ENCODE data around the gene ZBTB44.
"Not testable (repeated sequence)": the region's sequence is repeated elsewhere in the genome, so short reads cannot be mapped to it uniquely, and the experiment has no call there.

ZBTB44 gene

GRCh38 chr11:130260080-130260627 is 54.6 kb downstream of the ZBTB44 start:
- Histone ChIP-seq H4K5ac (ENCODE audit: low read length) (no peak overlapping the region), H3K79me2 (ENCODE audit: control insufficient read depth, insufficient read depth, low read length) (peaks cover 2% of the 10 kb centered on the region), H3K36me3 (ENCODE audit: control insufficient read depth, insufficient read depth, low read length) (peaks cover 1% of the 10 kb centered on the region), H3K18ac (ENCODE audit: low read length) (no peak overlapping the region), H3K27ac (ENCODE audit: low read depth, low read length) (no peak overlapping the region), H3K4ac (ENCODE audit: low read depth, low read length) (no peak overlapping the region), H3K56ac (ENCODE audit: low read length) (no peak overlapping the region), H3K27me3 (ENCODE audit: insufficient read depth, low read length, poor library complexity) (no peaks in the 10 kb centered on the region), H3K23ac (ENCODE audit: low read length) (no peak overlapping the region), H2BK5ac (ENCODE audit: low read length) (no peak overlapping the region), H3K9ac (ENCODE audit: low read length) (no peak overlapping the region), H2BK120ac (ENCODE audit: low read depth, low read length) (no peak overlapping the region), H3K4me1 (ENCODE audit: control insufficient read depth, low read depth, low read length) (no peaks in the 10 kb centered on the region), H2AK5ac (ENCODE audit: low read length) (no peak overlapping the region), H3K4me2 (ENCODE audit: low read length) (no peak overlapping the region), H2BK15ac (replicated peaks; ENCODE audit: low read depth) (no peak overlapping the region), H3K79me1 (ENCODE audit: low read length) (no peaks in the 10 kb centered on the region), H4K8ac (ENCODE audit: low read depth, low read length) (no peak overlapping the region), H3K4me3 (ENCODE audit: low read length) (no peak overlapping the region)
- no CpG with 5 or more reads among the region's 2 CpGs for WGBS (ENCODE audit: extremely low coverage, insufficient coverage, low lambda C conversion rate)
- no peak for DNase-seq

- H3K4me3 ChIP-seq (ENCODE audit: low read length); H3K4ac ChIP-seq (ENCODE audit: low read depth, low read length); H3K4me2 ChIP-seq (ENCODE audit: low read length); H3K23ac ChIP-seq (ENCODE audit: low read length); H4K8ac ChIP-seq (ENCODE audit: low read depth, low read length); H3K79me1 ChIP-seq (ENCODE audit: low read length); H3K36me3 ChIP-seq (ENCODE audit: control insufficient read depth, insufficient read depth, low read length); H2BK5ac ChIP-seq (ENCODE audit: low read length); H3K56ac ChIP-seq (ENCODE audit: low read length); DNase-seq; H2BK15ac ChIP-seq (replicated peaks; ENCODE audit: low read depth); H3K18ac ChIP-seq (ENCODE audit: low read length); H3K9ac ChIP-seq (ENCODE audit: low read length); H3K4me1 ChIP-seq (ENCODE audit: control insufficient read depth, low read depth, low read length); H2AK5ac ChIP-seq (ENCODE audit: low read length); H2BK120ac ChIP-seq (ENCODE audit: low read depth, low read length); H3K27ac ChIP-seq (ENCODE audit: low read depth, low read length); H4K5ac ChIP-seq (ENCODE audit: low read length); H3K79me2 ChIP-seq (ENCODE audit: control insufficient read depth, insufficient read depth, low read length); H3K27me3 ChIP-seq (ENCODE audit: insufficient read depth, low read length, poor library complexity): not testable (repeated sequence)
- no CpG with 5 or more reads among the region's 1 CpG for WGBS (ENCODE audit: extremely low coverage, insufficient coverage, low lambda C conversion rate)
These were observed 63.0 kb downstream of the ZBTB44 start for GRCh38 chr11:130251763-130252162.

GRCh38 chr11:130249929-130250328 is 64.8 kb downstream of the ZBTB44 start:
- not testable (repeated sequence) for H4K8ac ChIP-seq (ENCODE audit: low read depth, low read length); H3K36me3 ChIP-seq (ENCODE audit: control insufficient read depth, insufficient read depth, low read length); H3K9ac ChIP-seq (ENCODE audit: low read length); H3K4me3 ChIP-seq (ENCODE audit: low read length); H2BK5ac ChIP-seq (ENCODE audit: low read length); H3K4me1 ChIP-seq (ENCODE audit: control insufficient read depth, low read depth, low read length); H3K4me2 ChIP-seq (ENCODE audit: low read length); H3K4ac ChIP-seq (ENCODE audit: low read depth, low read length); DNase-seq; H2BK120ac ChIP-seq (ENCODE audit: low read depth, low read length); H3K79me1 ChIP-seq (ENCODE audit: low read length); H3K27ac ChIP-seq (ENCODE audit: low read depth, low read length); H3K27me3 ChIP-seq (ENCODE audit: insufficient read depth, low read length, poor library complexity); H2AK5ac ChIP-seq (ENCODE audit: low read length); H3K56ac ChIP-seq (ENCODE audit: low read length); H3K18ac ChIP-seq (ENCODE audit: low read length); H3K23ac ChIP-seq (ENCODE audit: low read length); H3K79me2 ChIP-seq (ENCODE audit: control insufficient read depth, insufficient read depth, low read length); H2BK15ac ChIP-seq (replicated peaks; ENCODE audit: low read depth); H4K5ac ChIP-seq (ENCODE audit: low read length)
- WGBS (ENCODE audit: extremely low coverage, insufficient coverage, low lambda C conversion rate), result no CpG with 5 or more reads among the region's 5 CpGs

- no peak for DNase-seq
- Histone ChIP-seq H3K23ac (ENCODE audit: low read length) (no peak overlapping the region), H2AK5ac (ENCODE audit: low read length) (no peak overlapping the region), H3K4ac (ENCODE audit: low read depth, low read length) (no peak overlapping the region), H4K5ac (ENCODE audit: low read length) (no peak overlapping the region), H2BK120ac (ENCODE audit: low read depth, low read length) (no peak overlapping the region), H3K4me1 (ENCODE audit: control insufficient read depth, low read depth, low read length) (no peaks in the 10 kb centered on the region), H3K27me3 (ENCODE audit: insufficient read depth, low read length, poor library complexity) (no peaks in the 10 kb centered on the region), H3K18ac (ENCODE audit: low read length) (no peak overlapping the region), H3K27ac (ENCODE audit: low read depth, low read length) (no peak overlapping the region), H3K79me1 (ENCODE audit: low read length) (peaks cover 4% of the 10 kb centered on the region), H2BK15ac (replicated peaks; ENCODE audit: low read depth) (no peak overlapping the region), H4K8ac (ENCODE audit: low read depth, low read length) (no peak overlapping the region), H3K79me2 (ENCODE audit: control insufficient read depth, insufficient read depth, low read length) (peaks cover 5% of the 10 kb centered on the region), H3K9ac (ENCODE audit: low read length) (no peak overlapping the region), H3K4me2 (ENCODE audit: low read length) (no peak overlapping the region), H3K4me3 (ENCODE audit: low read length) (no peak overlapping the region), H3K36me3 (ENCODE audit: control insufficient read depth, insufficient read depth, low read length) (no peaks in the 10 kb centered on the region), H2BK5ac (ENCODE audit: low read length) (no peak overlapping the region), H3K56ac (ENCODE audit: low read length) (no peak overlapping the region)
- no CpG with 5 or more reads among the region's 5 CpGs for WGBS (ENCODE audit: extremely low coverage, insufficient coverage, low lambda C conversion rate)
These were observed 65.3 kb downstream of the ZBTB44 start for GRCh38 chr11:130249371-130249770.

- Histone ChIP-seq H3K79me1 (ENCODE audit: low read length) (peaks cover 6% of the 10 kb centered on the region), H2BK15ac (replicated peaks; ENCODE audit: low read depth) (no peak overlapping the region), H3K27me3 (ENCODE audit: insufficient read depth, low read length, poor library complexity) (no peaks in the 10 kb centered on the region), H3K18ac (ENCODE audit: low read length) (no peak overlapping the region), H2AK5ac (ENCODE audit: low read length) (no peak overlapping the region), H4K5ac (ENCODE audit: low read length) (no peak overlapping the region), H3K23ac (ENCODE audit: low read length) (no peak overlapping the region), H3K4ac (ENCODE audit: low read depth, low read length) (no peak overlapping the region), H3K36me3 (ENCODE audit: control insufficient read depth, insufficient read depth, low read length) (no peaks in the 10 kb centered on the region), H3K79me2 (ENCODE audit: control insufficient read depth, insufficient read depth, low read length) (peaks cover 5% of the 10 kb centered on the region), H4K8ac (ENCODE audit: low read depth, low read length) (no peak overlapping the region), H3K4me1 (ENCODE audit: control insufficient read depth, low read depth, low read length) (no peaks in the 10 kb centered on the region), H3K56ac (ENCODE audit: low read length) (no peak overlapping the region), H3K27ac (ENCODE audit: low read depth, low read length) (no peak overlapping the region), H2BK120ac (ENCODE audit: low read depth, low read length) (no peak overlapping the region), H2BK5ac (ENCODE audit: low read length) (no peak overlapping the region), H3K4me3 (ENCODE audit: low read length) (no peak overlapping the region), H3K9ac (ENCODE audit: low read length) (no peak overlapping the region), H3K4me2 (ENCODE audit: low read length) (no peak overlapping the region)
- no CpG with 5 or more reads among the region's 2 CpGs for WGBS (ENCODE audit: extremely low coverage, insufficient coverage, low lambda C conversion rate)
- no peak for DNase-seq
These were observed 67.4 kb downstream of the ZBTB44 start for GRCh38 chr11:130247319-130247718.

GRCh38 chr11:130246738-130247137 is 68.0 kb downstream of the ZBTB44 start:
- Histone ChIP-seq H2BK120ac (ENCODE audit: low read depth, low read length) (no peak overlapping the region), H3K4me3 (ENCODE audit: low read length) (no peak overlapping the region), H3K79me2 (ENCODE audit: control insufficient read depth, insufficient read depth, low read length) (peaks cover 5% of the 10 kb centered on the region), H3K79me1 (ENCODE audit: low read length) (peaks cover 6% of the 10 kb centered on the region), H3K27me3 (ENCODE audit: insufficient read depth, low read length, poor library complexity) (no peaks in the 10 kb centered on the region), H2BK15ac (replicated peaks; ENCODE audit: low read depth) (no peak overlapping the region), H4K5ac (ENCODE audit: low read length) (no peak overlapping the region), H3K4me1 (ENCODE audit: control insufficient read depth, low read depth, low read length) (no peaks in the 10 kb centered on the region), H3K36me3 (ENCODE audit: control insufficient read depth, insufficient read depth, low read length) (no peaks in the 10 kb centered on the region), H4K8ac (ENCODE audit: low read depth, low read length) (no peak overlapping the region), H2BK5ac (ENCODE audit: low read length) (no peak overlapping the region), H3K4ac (ENCODE audit: low read depth, low read length) (no peak overlapping the region), H3K9ac (ENCODE audit: low read length) (no peak overlapping the region), H3K23ac (ENCODE audit: low read length) (no peak overlapping the region), H3K27ac (ENCODE audit: low read depth, low read length) (no peak overlapping the region), H3K56ac (ENCODE audit: low read length) (no peak overlapping the region), H3K4me2 (ENCODE audit: low read length) (no peak overlapping the region), H2AK5ac (ENCODE audit: low read length) (no peak overlapping the region), H3K18ac (ENCODE audit: low read length) (no peak overlapping the region)
- no CpG with 5 or more reads among the region's 3 CpGs for WGBS (ENCODE audit: extremely low coverage, insufficient coverage, low lambda C conversion rate)
- no peak for DNase-seq
